HG03159 (cell line): ENCODE data around the gene TPD52L1.

ENCODE experiments used
- ATAC-seq: cut with Tn5 transposase; IDR thresholded peaks from one replicate; pipeline ENCODE4 v1.9.1; 2021; ENCODE audit warnings: mild to moderate bottlenecking, moderate library complexity; ENCODE audit not compliant: unreplicated experiment

Gene TPD52L1

DNA sequence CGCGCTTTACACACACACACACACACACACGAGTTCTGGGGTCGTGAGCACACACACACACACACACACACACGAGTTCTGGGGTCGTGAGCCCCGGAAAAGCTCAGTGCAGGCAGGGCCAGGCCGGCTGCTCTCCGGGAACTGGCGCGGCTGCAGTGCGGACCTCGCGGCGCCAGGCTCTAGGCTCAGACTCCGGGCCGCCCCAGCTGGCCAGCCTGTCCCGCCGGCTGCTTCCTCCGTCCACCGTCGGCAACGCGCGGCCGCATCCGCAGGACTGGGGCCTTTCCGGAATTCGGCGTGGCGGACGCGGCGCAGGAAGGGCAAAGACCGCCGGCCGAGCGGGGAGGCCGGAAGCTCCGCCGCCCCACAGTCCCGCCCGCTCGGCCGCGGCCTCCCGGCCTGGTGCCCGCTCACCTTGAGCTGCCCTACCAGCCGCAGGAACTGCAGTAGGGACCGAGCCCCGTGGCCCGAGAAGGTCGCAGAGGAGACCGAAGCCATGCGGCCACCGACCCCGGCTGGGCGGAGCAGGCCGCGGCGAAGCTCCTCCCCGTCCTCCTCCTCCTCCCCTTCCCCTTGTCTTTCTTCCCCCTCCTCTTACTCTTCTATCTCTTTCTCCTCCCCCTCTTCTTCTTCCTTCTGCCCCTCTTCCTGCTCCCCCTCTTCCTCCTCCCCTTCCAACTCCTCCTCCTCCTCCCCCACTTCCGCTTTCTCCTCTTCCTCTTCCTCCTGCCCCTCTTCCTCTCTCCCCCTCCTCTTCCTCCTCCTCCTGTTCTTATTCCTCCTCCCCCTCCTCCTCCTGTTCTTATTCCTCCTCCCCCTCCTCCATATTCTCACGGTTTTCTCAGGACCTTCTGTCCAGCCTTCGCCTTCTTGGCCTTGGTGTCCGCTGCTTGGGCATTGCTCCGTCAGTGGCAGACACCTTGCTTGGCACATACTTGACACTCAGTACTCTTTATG is 148.1 kb downstream of the TPD52L1 start, which contains the start of gene HDDC2:
TSS of gene HDDC2 (minus strand) at position 533 of the 957 bp plus-strand sequence. CDS start at position 498, 35 bp downstream.
- ATAC-seq = peak; percentile 75

DNA sequence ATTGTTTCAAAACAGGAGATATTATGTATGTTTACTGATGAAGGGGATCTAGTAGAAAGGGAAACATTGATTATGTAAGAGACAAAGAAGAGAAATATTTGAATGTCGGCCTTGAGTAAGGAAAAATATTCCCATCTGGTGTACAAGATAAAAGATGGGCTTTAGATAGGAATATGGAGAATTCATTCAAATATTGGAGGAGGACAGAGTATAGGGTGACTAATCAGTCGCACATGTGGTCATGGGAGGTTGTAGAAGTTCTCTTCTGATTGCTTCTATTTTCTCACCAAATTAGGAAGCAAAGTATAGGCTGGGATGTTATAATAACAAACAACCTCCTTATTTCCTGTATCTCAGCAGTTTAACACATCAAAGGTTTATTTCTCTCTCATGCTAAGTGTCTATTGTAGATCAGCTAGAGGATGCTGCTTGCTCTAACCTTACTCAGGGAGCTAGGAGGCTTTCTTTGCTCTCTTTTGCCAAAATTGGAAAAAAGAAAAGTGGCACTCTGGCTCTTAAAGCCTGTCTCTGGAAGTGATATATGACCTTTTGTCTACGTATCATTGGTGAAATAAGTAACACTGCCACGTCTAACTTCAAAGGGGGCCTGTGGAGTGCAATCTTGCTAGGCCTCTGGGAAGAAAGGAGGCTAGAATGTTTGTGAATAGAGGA is 149.4 kb downstream of the TPD52L1 start:
- ATAC-seq = no peak

DNA sequence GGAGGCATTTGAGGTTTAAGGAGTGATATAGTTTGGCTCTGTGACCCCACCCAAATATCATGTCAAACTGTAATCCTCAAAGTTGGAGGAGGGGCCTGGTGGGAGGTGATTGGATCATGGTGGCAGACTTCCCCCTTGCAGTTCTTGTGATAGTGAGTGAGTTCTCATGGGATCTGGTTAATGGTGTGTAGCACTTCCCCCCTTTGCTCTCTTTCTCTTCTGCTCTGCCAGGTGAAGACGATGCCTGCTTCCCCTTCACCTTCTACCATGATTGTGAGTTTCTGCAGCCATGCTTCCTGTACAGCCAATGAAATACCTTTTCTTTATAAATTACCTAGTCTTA is 149.9 kb downstream of the TPD52L1 start:
- ATAC-seq = no peak

DNA sequence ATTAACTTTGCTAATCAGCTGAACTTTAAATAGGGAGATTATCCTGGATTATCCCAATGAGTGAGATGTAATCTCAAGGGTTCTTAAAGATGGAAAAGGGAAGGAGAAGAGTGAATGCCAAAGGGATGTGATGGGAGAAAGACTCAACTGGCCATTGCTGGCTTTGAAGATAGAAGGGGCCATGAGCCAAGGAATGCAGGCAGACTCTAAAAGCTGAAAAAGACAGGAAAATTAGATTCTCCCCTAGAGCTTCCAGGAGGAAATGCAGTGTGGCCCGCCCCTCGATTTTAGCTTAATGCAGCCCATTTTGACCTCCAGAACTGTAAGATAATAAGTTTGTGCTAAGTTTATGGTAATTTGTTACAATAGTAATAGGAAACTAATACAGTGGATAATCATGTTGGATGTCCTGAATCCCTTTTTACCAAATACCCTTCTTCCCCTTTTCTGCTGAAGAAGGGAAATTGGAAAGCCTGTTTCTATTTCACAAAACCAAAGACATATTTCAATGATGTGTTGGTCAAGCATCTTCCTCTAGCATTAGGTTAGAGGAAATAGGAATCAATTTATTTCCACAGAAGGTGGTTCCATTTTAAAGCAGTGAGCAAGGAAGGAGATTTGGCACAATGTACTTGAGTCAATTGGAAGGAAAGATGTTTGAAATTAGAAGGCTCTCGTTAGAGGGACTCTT is 151.5 kb downstream of the TPD52L1 start:
- no peak for ATAC-seq

DNA sequence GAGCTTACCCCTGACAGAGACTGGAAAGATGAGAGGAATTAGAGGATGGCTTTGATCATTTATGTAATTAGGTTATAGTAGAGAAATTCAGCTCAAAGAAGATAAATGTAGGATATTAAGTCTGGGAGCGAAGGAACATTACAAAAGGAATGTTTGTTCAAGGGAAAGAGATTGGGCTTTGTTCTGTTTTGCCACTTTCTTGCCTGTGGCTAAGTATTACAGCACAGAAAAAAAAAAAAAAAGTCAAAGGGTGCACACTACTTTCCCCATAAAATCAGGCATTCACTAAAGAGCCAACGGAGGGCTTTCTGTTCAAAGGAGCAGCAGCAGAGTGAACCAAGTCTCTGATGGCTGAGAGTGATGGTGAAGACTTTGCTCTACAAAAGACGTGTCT is 153.2 kb downstream of the TPD52L1 start:
- no peak for ATAC-seq

DNA sequence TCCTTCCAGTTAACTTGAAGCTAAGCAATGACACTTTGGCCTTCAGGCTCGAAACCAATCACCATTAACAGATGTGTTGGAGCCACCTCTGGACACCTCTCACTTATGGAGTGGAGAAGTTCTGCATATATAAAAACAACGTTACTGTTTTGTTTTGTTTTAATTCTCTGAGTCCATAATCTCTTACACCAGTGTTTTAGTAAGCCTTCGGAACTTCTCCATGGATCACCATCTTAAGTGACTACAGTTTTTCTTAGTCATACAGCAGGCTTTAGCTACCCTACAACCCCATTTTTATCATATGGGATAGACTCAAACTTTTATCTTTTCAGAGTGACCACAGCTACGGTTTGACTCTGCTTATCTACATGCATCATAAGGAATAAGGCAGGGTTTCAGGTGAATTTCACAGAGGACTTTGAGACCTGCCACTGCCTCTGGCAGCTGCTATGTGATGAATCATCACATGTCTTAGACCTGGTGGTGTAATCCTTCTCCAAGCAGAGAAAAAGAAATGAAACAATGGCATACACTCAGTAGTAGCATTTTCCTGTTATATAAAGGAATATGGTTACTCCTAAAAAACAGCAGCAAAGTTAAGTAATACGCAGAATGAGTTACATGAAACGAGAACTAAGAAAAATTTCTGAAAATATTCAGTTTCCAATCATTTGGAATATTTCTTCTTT is 153.7 kb downstream of the TPD52L1 start:
- ATAC-seq = no peak

DNA sequence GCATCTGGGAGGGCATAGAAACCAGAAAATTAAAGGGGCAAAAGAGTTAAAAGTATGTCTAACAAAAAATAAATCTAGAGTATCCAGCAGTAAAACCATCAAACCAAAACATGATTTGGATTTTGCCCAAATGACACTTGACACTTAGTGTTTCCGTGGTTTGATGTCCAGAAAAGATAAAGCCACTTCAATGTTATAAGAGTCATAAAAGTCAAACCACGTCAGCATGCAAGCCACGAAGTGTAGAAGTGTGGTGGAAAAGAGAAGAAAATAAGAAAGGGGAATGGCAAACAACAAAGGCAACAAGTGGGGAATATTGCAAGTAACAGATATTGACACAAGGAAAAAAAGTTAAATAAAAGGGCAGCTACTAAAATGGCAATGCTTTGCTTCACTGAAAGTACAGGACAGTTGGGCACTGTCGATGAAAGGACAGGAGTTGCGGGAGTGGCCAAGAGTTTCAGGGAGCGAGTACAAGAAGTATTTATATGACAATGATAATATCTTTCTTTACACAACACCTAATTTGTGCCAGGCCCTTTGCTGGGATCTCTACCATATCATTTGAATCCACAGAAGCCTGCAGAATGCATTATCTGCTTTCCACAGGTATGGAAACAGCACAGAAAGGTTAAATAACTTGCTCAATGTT is 154.5 kb downstream of the TPD52L1 start:
- no peak for ATAC-seq

DNA sequence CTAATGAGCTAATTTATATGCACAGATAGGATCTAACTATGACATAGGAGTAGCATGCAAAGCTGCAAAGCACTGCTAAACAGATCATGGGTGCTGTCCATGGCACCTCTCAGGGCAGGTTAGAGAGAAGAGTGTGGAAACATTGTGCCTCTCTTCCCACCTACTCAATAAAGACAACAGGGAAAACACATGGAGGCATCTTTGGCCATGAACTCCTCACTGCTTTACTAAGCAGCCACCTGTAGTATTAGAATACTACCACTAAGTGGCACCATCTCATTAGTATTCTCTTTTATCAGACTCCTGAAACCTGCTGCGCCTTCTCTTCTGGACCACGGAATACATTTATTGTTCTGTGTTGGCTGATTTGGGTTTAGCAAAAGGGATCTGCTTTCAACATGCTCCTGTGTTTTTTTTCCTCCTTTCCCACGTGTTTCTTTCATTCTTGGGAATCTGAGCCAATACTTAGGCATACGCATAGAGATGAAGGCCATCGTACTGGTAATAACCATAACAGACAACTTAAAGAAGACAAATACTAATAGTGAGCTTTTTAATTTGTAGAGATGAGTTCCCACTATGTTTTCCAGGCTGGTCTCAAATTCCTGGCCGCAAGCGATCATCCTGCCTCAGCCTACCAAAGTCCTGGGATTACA is 157.5 kb downstream of the TPD52L1 start:
- ATAC-seq = peak; percentile 81

DNA sequence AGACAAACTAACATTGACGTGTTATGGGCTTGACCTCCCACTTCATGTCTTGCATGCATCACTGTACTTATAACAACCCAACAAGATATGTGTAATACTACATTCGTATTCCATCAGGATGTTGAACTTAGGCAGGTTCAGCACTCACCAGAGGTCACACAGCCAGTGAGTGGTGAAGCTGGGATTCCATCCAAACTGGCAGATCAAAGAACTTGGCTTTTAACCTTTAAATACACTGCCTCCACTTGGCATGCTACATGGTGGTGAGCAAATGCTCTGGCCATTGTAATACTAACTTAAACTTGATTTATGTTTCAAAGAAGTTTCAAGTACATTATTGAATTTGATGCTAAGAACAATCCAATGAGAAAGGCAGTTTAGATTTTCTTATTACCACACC is 158.9 kb downstream of the TPD52L1 start:
- no peak for ATAC-seq

DNA sequence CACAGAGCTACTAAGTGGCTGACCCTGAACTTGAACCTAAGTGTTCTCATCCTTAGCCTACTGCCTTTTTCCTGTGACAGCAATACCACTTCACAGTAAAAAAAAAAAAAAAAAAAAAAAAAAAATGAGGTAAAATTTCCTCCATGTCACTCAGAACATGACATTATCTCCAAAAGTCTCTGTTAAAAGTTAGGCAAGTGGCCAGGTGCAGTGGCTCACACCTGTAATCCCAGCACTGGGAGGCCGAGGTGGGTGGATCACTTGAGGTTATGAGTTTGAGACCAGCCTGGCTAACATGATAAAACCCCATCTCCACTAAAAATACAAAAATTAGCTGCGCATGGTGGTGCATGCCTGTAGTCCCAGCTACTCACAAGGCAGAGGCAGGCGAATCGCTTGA is 159.4 kb downstream of the TPD52L1 start:
- no peak for ATAC-seq
